ENCODE data around the gene SYT12.

- no peak for TF ChIP-seq POLR2AphosphoS5 (IDR thresholded peaks at IDR 0.05; ENCODE audit: low read depth, low read length)
- no peak for TF ChIP-seq EZH2 (IDR thresholded peaks at IDR 0.05)
- no peak for TF ChIP-seq CTCF (IDR thresholded peaks at IDR 0.05 in 2 of 3, conservative IDR thresholded peaks at IDR 0.05 in 1 of 3; ENCODE audit: borderline replicate concordance in 1 of 3, insufficient read depth in 1 of 3, low read depth in 2 of 3, low read length in 2 of 3)
- no peak for TF ChIP-seq ZNF274 (IDR thresholded peaks at IDR 0.05; ENCODE audit: low read depth, low read length)
These were observed 20.0 kb upstream of the SYT12 start for GRCh38 chr11:67002921-67003411.
